Activated T-cell treated with anti-CD3 and anti-CD28 coated beads for 4 hours (primary cell): ENCODE data around the gene BOD1L1.

Experiments used
- DNase-seq: peaks from one replicate; pipeline ENCODE4 v3.0.0-alpha.2; 2020

Gene BOD1L1

GRCh38 chr4:13555325-13555724 is 72.2 kb downstream of the BOD1L1 start:
- no peak for DNase-seq

DNA sequence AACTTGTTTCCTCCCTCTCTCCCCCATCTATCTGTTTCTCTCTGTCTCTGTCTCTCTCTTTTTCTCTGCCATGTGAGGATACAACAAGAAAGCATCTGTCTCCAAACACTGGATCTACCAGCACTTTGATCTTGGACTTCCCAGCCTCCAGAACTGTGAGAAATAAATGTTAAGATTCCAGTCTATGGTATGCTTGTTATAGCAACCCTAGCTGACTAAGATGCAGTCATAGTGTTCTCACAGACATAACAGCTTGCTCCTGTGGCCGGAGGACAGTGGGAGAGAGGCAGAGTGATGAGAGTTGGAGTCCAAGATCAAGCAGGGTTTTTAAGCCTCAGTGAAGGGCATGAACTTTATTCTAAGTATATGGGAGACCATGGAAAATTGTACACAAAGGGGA is 74.4 kb downstream of the BOD1L1 start:
- no peak for DNase-seq

DNA sequence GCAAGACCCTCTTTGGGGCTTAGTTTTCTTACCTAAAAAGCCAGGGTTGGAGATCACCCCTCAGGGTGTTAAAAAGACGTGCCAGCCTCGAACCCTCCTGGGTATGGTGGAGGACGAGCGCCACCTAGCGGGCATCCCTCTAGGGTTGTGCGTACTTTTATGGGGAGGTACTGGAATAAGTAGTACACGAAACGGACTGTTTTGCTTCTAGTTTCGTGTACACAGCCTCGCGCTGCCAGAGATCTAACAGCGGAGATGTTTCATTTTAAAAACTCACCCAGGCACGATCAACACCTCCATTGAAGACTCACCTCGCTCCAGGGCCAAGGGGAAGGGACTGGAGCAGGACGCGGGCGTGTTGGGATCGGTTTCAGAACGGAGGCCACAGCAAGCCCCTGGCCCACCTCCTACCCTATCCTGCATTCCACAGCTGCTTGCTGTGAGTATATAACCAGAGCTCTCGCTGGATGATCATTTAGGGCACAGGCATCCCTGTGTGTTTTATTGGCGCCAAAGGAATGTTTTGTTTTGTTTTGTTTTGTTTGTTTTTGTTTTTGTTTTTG is 78.5 kb downstream of the BOD1L1 start:
- peak; percentile 82 for DNase-seq

DNA sequence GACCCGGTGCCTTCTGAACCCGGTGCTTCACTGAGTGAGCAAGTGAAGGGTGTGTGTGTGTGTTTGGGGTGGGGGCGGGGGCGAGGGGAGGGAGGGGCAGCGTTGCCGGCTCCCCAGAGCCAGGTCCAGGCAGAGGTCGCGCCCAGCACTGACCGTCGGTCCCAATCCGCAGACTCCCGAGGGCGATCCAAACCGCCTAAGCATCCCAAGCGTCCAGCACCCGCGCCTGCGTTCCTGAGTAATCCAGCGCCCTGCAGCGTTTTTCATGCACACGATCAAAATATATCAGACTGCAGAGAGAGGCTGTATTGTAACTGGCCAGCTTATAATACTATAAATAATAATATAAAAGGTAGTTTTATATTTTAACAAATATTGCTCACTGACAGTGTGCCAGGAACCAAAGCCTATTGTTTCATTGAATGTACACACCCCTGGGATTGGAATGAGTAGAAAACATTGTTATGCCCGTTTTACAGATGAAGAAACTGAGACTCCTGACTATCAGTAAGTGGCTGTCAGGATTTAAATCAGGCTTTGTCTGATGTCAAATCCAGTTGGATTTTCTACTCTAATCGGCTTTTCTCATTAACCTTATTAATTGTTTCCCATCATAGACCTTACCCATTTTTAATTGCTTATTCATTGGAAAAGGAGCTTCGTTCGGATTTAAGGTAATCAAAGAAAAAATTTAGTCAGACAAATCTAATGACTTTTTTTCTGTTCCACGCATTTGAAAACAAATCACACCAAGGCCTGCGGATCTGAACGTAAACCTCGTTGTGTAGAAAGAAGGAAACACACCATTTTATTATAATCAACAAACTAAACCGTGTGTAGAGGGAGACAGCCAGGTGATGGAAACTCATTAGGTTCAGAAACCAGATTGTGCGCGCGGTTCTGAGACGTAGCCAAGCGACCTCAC is 79.2 kb downstream of the BOD1L1 start:
- DNase-seq: no peak

DNA sequence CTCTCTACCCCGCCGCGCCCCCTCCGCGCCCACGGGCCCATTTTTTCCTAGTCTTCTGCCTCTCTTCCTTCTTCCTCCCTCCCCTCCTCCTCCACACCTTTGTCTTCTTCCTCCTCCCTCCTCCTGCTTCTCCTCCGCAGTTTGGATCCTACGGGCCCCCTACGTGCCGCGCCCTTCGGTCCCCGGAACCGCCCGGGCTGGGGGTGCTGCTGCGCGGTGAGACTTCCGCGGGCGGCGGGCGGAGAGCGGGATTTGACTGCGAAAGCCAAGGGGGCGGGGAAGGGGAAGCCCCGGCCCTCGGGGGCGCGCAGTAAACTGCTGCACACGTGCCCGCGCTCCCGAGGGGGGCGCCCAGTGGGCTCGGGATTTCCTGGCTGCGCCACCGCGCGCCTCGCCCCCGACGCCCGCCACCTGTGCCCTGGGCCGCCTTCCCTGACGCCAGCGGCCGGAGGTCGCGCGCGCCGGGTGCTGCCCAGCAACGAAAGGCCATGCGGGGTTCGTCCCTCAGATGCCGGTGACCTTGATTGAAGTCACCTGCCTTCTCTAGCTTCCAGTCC is 80.0 kb downstream of the BOD1L1 start:
- no peak for DNase-seq

- DNase-seq: no peak
These were observed 80.5 kb downstream of the BOD1L1 start for GRCh38 chr4:13546941-13547484.

- no peak for DNase-seq
These were observed 81.2 kb downstream of the BOD1L1 start for GRCh38 chr4:13546142-13546940.

- no peak for DNase-seq
These were observed 82.1 kb downstream of the BOD1L1 start for GRCh38 chr4:13545394-13545808.

DNA sequence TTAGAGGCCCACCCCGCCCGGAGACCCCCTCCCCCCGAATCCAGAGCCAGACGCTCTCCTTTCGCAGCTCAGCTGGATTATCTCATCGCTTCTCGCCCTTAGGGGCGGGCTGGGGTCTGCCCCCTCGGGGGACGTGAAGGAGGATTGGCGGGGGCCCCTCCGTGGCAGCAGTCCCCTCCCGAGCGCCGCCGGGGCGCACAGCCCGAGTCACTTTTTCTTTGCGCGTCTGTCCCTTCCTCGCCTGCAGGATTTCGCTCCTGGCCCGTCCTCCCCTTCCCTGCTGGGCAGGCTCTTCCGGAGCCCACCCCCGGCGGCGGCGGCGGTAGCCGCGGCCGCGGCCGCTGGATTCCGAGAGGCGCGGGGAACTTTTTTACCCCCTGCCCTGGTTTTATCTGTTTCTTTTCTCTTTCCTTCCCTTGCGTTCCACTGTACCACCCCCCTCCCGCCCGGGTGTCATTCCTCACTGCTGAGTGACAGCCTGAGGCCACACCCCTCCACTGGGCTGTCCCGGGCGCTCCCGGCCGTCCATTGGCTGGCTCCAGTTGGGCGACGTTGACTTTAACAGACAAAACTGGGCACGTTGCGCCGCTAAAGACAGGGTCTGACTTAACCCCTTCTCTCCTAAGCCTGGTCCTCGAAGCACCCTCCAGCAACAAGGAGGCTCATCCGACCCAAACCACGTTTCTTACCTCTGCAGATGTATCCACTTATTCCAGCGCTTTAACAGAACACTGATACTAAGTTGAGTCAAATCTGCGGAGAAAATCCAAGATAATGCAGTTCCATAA is 82.7 kb downstream of the BOD1L1 start:
- DNase-seq: no peak

DNA sequence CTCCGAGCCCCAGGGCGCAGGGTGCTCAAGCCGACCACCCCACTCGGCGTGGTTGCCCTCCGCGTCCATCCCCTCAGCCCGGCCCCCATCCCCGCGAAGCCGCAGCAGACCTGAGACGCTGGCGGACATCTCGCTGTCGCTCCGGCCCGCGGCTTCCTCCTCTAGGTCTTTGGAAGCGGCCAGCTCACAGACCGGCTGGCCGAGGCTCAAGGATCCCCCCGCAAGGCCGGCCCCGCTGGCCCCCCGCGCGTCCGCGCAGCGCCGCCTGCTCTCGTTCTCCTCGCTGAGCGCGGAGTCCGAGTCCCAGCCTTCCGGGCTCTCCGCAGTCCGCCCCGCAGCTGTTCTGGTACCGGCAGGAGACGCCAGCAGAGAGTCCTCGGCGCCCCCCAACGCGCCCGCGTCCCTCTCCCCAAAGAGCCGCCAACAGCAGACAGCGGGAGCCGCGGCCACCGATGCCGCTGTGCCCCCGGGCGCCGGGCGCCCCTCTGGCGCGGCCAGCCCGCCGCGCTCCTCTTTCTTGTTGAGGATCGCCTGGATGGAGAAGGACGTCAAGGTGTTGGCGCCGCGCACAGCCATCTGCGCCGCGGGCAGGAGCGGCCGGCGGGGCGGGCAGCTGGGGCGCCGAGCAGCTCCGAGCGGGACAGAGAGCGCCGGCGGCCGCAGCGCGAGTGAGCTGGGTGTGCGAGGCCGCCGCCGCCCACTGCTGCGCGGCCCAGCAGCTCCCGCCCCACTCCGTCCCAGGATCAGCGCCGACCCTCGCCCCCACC is 83.5 kb downstream of the BOD1L1 start, which contains the start of gene NKX3-2:
Gene NKX3-2, minus strand, starts transcription at position 670 of the 767 bp plus-strand sequence. Its CDS starts 94 bp downstream, at position 576.
- no peak for DNase-seq

DNA sequence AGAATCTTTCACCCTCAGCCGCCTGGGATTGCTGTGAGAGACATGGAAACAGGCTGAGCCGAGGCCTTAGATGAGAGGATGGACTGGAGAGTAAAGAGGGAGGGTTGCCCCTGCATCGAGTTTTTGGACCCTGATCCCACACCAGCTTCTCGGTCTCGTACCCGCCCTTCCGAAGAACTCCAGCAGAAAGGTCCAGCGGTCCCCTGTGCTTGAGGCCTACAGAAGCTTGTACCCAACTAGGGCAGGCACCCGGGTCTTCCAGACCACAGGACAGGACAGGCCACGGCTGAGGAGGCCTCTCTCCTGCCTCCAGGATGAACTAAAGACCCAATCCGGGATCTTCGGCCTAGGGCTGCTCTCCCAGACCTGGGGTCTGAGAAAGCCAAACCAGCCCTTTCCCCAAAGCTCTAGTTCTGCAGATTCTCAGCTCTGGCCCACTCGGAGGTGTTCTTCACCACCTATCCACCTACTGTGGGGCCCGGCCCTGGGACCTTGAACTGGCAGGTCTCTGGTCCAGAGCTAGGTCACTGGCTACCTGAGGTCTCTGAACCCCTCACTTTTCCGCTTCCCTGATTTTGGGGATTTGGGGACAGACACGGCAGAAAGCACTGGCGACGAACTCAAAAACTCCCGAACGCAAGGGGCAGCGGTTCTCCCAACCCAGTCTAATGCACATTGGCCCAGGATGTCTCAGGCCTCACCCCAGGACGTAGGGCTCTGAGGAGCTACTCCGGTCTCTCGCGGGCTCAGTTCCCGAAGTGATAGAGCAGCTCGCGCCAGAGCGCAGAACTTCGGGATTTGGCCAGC is 84.3 kb downstream of the BOD1L1 start:
- DNase-seq: no peak

- DNase-seq: no peak
These were observed 84.9 kb downstream of the BOD1L1 start for GRCh38 chr4:13542577-13543031.

DNA sequence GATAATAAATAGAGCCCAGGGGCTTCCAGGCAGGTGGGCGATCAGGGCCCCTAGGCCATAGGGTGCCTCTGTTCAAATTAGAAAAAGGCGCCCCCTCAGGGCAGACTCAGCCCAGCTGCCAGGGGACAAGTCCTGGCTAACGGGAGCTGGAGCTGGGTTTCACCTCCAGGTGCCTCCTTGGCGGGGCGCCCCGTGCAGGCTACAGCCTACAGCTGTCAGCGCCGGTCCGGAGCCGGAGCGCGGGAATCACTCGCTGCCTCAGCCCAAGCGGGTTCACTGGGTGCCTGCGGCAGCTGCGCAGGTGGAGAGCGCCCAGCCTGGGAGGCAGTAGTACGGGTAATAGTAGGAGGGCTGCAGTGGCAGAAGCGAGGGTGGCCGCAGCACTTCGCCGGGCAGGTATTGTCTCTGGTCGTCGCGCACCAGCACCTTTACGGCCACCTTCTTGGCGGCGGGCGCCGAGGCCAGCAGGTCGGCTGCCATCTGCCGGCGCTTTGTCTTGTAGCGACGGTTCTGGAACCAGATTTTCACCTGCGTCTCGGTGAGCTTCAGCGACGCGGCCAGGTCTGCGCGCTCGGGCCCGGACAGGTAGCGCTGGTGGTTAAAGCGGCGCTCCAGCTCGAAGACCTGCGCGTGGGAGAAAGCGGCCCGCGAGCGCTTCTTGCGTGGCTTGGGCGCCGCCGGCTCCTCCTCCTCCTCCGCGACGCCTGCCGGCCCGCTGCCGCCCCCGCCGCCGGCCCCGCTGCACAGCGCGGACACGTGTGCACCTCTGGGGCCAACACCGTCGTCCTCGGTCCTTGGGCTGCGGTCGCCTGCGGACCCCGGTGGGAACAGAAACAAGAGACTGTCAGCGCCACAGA is 85.6 kb downstream of the BOD1L1 start:
- DNase-seq: no peak

- no peak for DNase-seq
These were observed 86.3 kb downstream of the BOD1L1 start for GRCh38 chr4:13541176-13541604.

DNA sequence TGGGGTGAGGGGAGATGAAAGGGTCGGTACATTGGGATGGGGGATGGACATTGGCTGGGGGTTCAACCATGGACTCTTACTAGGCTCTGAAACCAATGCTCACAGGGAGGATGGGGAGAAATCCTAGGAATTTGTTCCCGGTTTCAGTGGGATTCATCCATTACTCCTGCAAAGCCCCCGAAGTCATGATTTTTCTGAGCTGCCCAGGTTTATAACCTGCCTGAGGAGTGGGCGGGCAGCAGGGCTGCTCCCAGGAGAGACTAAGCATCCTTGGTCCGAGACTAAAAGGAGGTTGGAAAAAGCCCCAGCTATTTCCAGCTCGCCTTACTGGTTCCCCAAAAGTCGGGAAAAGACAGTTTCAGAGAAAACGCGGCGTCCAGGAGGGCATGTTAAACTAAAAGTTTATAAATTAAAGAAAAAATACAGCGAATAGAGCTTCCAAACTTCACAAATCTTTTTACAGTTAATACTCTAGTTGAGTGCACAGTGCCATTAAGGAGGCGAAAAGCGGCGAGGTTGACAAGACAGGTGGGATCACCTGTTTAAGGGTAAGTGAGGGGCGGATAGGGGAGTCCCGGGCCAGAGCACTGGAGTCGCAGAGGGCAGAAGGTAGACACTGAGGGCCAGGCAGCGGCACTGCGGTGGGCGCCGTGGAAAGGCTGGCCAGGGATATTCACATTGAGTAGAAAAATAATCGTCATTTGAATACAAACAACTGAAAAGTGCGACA is 86.9 kb downstream of the BOD1L1 start:
- no peak for DNase-seq

DNA sequence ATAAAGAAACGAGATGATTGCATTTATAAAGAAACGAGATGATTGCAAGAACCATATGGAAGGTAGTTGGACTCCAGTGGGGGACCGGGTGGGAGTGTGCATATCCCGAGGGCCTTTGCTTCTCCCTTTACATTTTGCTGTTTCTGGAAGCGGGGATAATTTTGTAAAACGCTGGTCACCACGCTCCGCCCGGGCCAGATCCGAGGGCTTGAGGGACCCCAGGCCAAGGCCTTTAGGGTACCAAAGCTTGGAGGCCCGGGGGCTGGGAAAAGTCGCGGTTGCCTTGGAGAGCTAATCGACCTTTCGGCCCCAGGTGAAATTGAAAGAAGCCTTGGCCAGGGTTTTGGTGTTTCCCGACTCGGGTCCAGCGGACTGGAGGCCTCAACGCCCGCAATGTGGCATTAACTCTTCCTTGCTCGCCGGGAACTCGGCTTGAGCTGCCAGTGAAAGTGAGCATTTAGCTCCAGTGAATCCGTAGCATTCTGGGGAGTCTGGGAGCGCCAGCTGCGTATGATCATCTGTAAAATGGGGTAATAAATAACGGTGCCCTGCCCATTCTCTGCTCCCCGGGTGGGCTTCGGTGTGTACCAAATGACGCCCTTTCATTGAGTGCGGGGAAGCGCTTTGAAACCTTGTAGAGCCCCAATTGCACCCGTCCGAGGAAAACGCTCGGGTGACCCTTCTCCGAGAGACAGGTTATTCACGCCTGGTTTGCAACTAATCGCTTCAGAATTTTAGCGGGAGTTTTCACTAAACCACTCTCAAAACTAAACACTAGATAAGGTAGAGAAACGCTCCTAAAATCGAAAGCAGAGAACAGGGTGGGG is 87.7 kb downstream of the BOD1L1 start:
- DNase-seq: no peak

DNA sequence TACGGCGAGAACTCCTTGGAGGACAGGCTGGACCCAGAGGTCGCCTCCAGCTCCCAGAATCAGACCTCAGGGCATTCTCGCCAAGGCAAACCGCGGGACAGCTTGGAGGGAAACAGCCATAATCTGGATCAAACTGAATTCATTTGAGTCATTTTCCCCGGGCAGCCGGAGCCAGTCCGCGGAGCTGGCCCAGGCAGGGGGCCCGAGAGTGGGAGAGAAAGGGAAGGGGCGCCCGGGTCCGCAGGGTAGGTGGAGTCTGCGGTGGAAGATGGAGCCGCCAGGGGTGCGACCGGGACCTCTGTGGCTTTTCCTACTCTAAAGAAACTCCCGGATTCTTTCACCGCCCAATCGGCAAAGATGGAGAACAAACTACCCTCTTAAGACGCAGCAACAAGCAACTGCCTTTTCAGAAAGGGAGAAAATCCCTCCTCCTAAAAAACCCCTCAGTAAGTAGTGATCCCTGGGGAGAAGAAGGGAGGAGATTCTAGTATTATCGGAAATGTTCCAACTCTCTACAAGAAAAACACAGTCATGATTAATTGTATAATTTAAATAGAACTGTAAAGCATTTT is 88.4 kb downstream of the BOD1L1 start:
- no peak for DNase-seq
